Upper lobe of right lung (tissue), 1 donor: ENCODE results near the gene SIRPA. TPM values are rescaled to one million over a fixed set of nuclear protein-coding genes. Genes with fewer than 3 reads are reported as not detected.

Experiments
- ATAC-seq: fragments of 200-7000 bp; cut with Tn5 transposase; one replicate; pipeline ENCODE4 v1.9.1; 2020; ENCODE audit warnings: mild to moderate bottlenecking, moderate library complexity
- DNase-seq: peaks from one replicate; pipeline ENCODE4 v3.0.0-alpha.2; 2020
- H3K27ac ChIP-seq: fragments of 200-600 bp; one replicate; pipeline ENCODE4 v1.8.0; 2022
- H3K27me3 ChIP-seq: fragments of 200-600 bp; one replicate; pipeline ENCODE4 v1.8.0; 2022; ENCODE audit warnings: mild to moderate bottlenecking
- H3K36me3 ChIP-seq: fragments of 200-600 bp; one replicate; pipeline ENCODE4 v1.8.0; 2022
- H3K4me1 ChIP-seq: fragments of 200-600 bp; one replicate; pipeline ENCODE4 v1.8.0; 2022
- H3K4me3 ChIP-seq: fragments of 200-600 bp; one replicate; pipeline ENCODE4 v1.8.0; 2022; ENCODE audit warnings: mild to moderate bottlenecking
- H3K9me3 ChIP-seq: fragments of 200-600 bp; one replicate; pipeline ENCODE4 v1.8.0; 2022
- intact Hi-C: fragments of 100-400 bp; cut with DNase I; formaldehyde crosslinking; loops from one replicate; pipeline ENCODE4 v1.11.0; 2022
- total RNA-seq: library from RNA; stranded (reverse); fragmentation: NEBNext Ultra II Directional; extraction: Animal tissue kit (Norgen Biotek cat#: 25700); gene quantifications from one replicate; pipeline ENCODE4 v1.2.1, GENCODE V29; 2021
- TF ChIP-seq, protein P1 (sequence below): fragments of 200-600 bp; IDR thresholded peaks from one replicate; pipeline ENCODE4 v1.8.0; 2022; ENCODE audit warnings: antibody characterized with exemption
- donor health status: DM: no; HTN: yes; CAD: no; lungs with severe emphysema.

The SIRPA gene
- total RNA-seq, 1 donor from 2014 or later, result 93.8 TPM

DNA sequence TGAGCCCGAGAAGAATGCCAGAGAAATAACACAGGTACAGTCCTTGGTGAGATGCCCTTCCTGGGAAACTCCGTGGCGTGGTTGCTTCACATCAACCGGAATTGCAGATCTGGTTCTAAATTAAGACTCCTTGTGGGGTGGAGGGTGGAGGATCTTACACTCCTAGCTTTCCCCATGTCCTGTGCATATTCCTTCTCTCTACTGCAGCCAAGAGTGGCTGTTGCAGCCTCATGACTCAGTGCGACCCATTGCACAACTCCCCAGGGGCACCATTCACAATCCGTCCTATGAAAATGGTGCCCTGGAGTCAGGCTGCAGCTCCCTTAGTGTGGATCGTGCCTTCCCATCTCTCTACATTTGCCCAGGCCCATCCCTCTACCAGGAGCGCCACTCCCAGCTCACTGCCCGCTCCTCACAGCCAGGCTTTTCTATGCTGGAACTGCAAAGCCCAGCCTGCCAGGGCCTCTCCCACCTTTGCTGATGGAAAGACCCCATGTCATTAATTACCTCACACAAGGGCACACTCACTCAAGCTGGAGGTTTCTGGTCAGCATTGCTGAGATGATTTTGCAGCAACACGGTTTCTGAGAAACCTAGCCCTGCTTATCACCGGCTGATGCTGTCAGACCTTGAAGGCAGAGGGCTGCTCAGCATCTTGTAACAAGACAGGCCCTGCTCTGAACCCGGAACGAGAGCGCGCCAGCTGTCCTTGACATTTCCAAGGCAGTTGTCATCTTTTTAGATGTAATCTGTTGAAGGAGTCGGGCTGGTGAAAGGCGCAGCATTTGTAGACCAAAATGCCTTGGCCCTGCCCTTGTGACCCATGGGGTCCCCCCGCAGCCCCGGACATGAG is 39.7 kb downstream of the SIRPA start:
- Histone ChIP-seq H3K4me3 (no peak overlapping the region), H3K27me3 (peaks cover 7% of the 10 kb centered on the region), H3K27ac (peak overlapping the region; percentile 36), H3K9me3 (no peaks in the 10 kb centered on the region), H3K4me1 (peaks cover 20% of the 10 kb centered on the region), H3K36me3 (no peaks in the 10 kb centered on the region)
- ATAC-seq (peak; percentile 63), DNase-seq (peak; percentile 46)
- intact Hi-C loops, result no loop called here
- TF ChIP-seq, protein P1, sequence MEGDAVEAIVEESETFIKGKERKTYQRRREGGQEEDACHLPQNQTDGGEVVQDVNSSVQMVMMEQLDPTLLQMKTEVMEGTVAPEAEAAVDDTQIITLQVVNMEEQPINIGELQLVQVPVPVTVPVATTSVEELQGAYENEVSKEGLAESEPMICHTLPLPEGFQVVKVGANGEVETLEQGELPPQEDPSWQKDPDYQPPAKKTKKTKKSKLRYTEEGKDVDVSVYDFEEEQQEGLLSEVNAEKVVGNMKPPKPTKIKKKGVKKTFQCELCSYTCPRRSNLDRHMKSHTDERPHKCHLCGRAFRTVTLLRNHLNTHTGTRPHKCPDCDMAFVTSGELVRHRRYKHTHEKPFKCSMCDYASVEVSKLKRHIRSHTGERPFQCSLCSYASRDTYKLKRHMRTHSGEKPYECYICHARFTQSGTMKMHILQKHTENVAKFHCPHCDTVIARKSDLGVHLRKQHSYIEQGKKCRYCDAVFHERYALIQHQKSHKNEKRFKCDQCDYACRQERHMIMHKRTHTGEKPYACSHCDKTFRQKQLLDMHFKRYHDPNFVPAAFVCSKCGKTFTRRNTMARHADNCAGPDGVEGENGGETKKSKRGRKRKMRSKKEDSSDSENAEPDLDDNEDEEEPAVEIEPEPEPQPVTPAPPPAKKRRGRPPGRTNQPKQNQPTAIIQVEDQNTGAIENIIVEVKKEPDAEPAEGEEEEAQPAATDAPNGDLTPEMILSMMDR, result no peak

GRCh38 chr20:1935696-1936366 is 40.6 kb downstream of the SIRPA start:
- Histone ChIP-seq H3K27me3 (no peaks in the 10 kb centered on the region), H3K9me3 (no peaks in the 10 kb centered on the region), H3K36me3 (no peaks in the 10 kb centered on the region), H3K4me1 (peaks cover 20% of the 10 kb centered on the region), H3K4me3 (no peak overlapping the region), H3K27ac (peak overlapping the region; percentile 36)
- intact Hi-C loops, result no loop called here
- DNase-seq (peak; percentile 46), ATAC-seq (no peak)
- TF ChIP-seq, protein P1, result no peak

DNA sequence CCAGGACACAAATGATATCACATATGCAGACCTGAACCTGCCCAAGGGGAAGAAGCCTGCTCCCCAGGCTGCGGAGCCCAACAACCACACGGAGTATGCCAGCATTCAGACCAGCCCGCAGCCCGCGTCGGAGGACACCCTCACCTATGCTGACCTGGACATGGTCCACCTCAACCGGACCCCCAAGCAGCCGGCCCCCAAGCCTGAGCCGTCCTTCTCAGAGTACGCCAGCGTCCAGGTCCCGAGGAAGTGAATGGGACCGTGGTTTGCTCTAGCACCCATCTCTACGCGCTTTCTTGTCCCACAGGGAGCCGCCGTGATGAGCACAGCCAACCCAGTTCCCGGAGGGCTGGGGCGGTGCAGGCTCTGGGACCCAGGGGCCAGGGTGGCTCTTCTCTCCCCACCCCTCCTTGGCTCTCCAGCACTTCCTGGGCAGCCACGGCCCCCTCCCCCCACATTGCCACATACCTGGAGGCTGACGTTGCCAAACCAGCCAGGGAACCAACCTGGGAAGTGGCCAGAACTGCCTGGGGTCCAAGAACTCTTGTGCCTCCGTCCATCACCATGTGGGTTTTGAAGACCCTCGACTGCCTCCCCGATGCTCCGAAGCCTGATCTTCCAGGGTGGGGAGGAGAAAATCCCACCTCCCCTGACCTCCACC is 42.2 kb downstream of the SIRPA start:
- ATAC-seq (no peak), DNase-seq (no peak)
- no peak overlapping the region for H3K27ac ChIP-seq
- TF ChIP-seq, protein P1, result no peak
- H3K27me3 ChIP-seq, result no peaks in the 10 kb centered on the region
- no peak overlapping the region for H3K4me3 ChIP-seq
- intact Hi-C loops, result no loop called here
- no peaks in the 10 kb centered on the region for H3K9me3 ChIP-seq
- no peaks in the 10 kb centered on the region for H3K36me3 ChIP-seq
- peaks cover 31% of the 10 kb centered on the region for H3K4me1 ChIP-seq

DNA sequence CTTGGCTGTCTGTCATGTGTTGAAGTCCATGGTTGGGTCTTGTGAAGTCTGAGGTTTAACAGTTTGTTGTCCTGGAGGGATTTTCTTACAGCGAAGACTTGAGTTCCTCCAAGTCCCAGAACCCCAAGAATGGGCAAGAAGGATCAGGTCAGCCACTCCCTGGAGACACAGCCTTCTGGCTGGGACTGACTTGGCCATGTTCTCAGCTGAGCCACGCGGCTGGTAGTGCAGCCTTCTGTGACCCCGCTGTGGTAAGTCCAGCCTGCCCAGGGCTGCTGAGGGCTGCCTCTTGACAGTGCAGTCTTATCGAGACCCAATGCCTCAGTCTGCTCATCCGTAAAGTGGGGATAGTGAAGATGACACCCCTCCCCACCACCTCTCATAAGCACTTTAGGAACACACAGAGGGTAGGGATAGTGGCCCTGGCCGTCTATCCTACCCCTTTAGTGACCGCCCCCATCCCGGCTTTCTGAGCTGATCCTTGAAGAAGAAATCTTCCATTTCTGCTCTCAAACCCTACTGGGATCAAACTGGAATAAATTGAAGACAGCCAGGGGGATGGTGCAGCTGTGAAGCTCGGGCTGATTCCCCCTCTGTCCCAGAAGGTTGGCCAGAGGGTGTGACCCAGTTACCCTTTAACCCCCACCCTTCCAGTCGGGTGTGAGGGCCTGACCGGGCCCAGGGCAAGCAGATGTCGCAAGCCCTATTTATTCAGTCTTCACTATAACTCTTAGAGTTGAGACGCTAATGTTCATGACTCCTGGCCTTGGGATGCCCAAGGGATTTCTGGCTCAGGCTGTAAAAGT is 43.5 kb downstream of the SIRPA start:
- ATAC-seq (no peak), DNase-seq (peak; percentile 38)
- Histone ChIP-seq H3K36me3 (no peaks in the 10 kb centered on the region), H3K4me3 (no peak overlapping the region), H3K27me3 (no peaks in the 10 kb centered on the region), H3K4me1 (peaks cover 35% of the 10 kb centered on the region), H3K27ac (no peak overlapping the region), H3K9me3 (no peaks in the 10 kb centered on the region)
- intact Hi-C loops, result no loop called here
- TF ChIP-seq, protein P1, result no peak

GRCh38 chr20:1939270-1939595 is 44.0 kb downstream of the SIRPA start:
- TF ChIP-seq, protein P1, result no peak
- Histone ChIP-seq H3K27me3 (no peaks in the 10 kb centered on the region), H3K27ac (no peak overlapping the region), H3K4me3 (no peak overlapping the region), H3K9me3 (no peaks in the 10 kb centered on the region), H3K4me1 (peaks cover 37% of the 10 kb centered on the region), H3K36me3 (no peaks in the 10 kb centered on the region)
- peak; percentile 17 for DNase-seq
- ATAC-seq, result no peak
- intact Hi-C loops, result no loop called here
